Measurements from ENCODE around the gene SBF2.
A peak's percentile ranks its signal among the peaks of the same experiment; 100 is the strongest.
"Not testable (repeated sequence)": the region's sequence is repeated elsewhere in the genome, so short reads cannot be mapped to it uniquely, and the experiment has no call there.

The SBF2 gene

DNA sequence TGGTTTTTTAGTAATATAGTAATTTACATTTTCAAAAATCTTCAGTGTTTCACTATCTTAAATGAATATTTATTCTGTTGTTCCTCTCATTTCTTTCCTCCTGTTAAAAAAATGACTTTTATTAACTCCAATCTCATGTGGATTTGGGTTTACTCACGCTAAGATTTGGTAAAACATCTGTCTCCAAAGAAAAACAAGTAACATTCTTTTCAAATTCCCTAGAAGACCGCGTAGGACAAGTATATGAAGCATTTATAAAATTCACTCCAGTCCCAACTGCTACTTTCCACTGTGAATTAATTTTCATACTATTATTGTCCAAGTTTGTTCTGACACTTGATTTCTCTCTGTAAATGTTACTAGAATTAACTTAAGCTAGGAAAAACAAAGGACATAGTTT is 26.2 kb downstream of the SBF2 start:
- DNase-seq (ENCODE audit: low read depth, low spot score): no peak

DNA sequence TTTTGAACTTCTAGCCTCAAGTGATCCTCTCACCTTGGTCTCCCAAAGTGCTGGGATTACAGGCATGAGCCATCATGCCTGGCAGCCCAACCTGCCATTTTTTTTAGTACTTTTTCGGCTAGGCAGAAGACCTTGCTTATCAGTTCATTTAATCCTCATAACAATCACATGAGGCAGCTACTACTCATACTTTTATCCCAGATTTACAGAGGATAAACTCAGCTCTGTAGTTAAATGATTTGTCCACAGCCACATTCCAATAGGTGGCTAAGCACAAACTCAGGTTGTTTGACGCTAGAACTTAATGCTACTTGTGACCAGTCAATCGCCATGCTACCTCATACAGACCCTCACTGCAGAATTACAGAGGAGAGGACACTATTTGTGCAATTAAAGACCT is 28.1 kb downstream of the SBF2 start:
- DNase-seq (ENCODE audit: low read depth, low spot score): no peak

DNA sequence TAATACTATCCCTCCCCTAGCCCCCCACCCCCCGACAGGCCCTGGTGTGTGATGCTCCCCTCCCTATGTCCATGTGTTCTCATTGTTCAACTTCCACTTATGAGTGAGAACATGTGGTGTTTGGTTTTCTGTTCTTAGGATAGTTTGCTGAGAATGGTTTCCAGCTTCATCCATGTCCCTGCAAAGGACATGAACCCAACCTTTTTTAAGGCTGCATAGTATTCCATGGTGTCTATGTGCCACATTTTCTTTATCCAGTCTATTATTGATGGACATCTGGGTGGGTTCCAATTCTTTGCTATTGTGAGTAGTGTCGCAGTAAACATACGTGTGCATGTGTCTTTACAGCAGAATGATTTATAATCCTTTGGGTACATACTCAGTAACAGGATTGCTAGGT is 29.3 kb downstream of the SBF2 start:
- not testable (repeated sequence) for DNase-seq (ENCODE audit: low read depth, low spot score)

DNA sequence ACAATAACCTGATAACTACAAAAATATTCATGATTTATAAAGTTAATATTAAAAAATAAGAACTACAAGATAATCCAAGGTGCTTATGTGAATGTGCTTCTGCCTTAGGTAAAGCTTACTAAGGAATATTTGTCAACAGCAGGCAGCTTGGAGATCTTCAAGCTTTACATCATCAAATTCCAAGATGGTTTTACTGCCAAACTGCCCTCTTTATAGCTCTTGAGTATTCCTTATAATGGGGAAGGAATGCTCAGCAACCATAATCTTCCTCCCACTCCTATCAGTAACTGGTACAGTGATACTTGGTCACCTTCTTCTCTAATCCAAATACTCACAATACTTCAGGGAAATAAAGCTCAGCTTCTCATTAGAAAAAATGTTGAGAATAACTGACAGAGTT is 30.1 kb downstream of the SBF2 start:
- DNase-seq (ENCODE audit: low read depth, low spot score): no peak

DNA sequence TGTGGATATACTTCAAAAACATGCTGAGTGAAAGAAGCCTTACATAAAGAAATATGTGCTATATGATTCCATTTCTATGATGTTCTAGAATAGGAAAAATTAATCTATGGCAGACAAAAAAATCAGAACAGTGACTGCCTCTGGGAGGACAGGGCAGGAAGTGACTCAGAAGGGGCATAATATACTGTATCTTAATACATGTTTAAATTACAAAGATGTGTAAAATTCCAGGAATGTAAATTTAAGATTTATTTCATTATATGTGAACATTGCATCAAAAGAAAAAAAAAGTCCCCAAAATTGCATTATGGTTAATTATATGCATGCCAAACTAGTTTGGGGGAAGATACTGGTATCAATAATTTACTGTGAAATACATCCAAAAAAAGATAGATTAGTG is 32.2 kb downstream of the SBF2 start:
- no peak for DNase-seq (ENCODE audit: low read depth, low spot score)

DNA sequence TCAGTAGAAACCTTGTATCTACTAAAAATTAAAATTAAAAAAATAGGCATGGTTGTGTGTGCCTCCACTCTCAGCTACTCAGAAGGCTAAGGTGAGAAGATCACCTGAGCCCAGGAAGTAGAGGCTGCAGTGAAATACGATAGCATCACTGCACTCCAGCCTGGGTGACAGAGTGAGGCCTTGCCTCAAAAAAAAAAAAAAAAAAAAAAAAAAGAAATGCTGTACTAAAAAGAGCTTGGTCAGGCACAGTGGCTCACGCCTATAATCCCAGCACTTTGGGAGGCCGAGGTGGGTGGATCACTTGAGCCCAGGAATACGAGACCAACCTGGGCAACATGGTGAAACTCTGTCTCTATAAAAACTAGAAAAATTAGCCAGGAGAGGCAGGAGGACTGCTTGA is 36.5 kb downstream of the SBF2 start:
- DNase-seq (ENCODE audit: low read depth, low spot score): no peak

DNA sequence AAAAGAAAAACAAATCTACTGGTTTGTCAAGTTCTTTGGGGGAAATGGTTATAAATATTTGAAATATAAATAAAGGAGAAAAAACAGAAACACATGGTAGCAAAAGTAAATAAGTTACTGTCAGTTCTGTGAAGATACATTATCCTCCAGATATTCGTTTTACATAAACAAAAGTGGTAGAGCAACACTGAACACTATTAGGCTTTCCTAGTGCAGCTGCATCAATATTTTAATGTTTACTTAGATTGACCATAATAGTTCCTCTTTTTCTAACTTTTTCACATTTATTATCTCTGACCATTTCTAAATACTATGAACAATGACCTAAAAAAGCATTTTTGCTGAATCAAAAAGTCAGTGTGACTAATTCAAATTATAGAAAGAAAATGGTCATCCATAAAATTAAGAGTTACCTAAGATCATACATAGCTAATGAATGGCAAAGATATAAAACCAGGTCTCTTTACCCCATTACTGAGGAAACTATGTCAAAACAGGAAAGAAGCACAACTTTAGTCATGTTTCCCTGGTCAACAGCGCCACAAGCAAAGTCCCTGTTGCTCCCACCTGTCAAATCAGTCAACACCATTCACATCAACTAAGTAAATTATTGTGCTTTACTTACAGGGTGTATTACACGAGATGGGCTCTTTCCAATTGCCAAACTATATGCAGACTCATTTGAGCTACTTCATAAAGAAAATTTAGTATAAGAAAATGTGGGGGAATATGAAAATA is 38.5 kb downstream of the SBF2 start:
- no peak for DNase-seq (ENCODE audit: low read depth, low spot score)

DNA sequence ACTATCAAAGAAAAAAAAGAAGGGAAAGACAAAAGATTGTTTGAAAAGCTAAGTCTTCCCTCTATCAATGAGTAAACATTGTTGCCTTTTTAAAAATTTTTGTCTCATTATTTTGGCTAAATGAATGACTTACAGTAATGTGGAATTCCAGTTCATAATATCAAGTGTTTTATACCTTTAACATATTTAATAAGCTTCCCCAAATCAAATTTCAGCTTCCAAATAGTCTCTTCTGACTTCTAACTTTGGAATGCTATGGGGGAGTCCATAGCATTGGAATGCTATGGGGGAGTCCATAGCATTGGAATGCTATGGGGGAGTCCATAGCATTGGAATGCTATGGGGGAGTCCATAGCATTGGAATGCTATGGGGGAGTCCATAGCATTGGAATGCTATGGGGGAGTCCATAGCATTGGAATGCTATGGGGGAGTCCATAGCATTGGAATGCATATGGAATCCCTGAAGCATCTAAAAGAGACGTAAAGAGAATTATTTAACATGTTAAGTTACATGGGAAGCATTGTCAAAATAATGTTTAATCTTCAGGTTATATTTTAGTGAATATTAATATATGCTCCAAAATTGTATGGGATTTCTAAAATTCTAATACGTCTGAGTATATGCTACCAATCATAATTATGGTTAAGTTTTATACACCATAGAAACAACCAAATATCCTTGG is 44.4 kb downstream of the SBF2 start:
- DNase-seq (ENCODE audit: low read depth, low spot score): not testable (repeated sequence)

DNA sequence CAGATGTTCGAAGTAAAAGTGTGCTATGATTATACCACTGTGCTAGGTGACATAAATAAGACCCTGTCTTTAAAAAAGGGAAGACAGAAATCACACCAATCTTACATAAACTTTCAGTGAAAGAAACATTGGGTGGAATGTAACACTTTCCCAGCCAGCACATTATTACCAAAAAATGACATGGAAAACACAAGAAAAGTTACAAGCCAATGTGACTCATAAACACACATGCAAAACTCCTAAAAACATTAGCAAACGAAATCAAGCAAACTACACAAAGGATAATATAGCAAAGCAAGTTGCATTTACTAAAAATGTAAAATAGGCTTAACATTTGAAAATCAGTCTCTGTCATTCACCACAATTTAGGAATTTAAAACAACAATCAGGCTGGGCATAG is 47.0 kb downstream of the SBF2 start:
- DNase-seq (ENCODE audit: low read depth, low spot score): no peak

DNA sequence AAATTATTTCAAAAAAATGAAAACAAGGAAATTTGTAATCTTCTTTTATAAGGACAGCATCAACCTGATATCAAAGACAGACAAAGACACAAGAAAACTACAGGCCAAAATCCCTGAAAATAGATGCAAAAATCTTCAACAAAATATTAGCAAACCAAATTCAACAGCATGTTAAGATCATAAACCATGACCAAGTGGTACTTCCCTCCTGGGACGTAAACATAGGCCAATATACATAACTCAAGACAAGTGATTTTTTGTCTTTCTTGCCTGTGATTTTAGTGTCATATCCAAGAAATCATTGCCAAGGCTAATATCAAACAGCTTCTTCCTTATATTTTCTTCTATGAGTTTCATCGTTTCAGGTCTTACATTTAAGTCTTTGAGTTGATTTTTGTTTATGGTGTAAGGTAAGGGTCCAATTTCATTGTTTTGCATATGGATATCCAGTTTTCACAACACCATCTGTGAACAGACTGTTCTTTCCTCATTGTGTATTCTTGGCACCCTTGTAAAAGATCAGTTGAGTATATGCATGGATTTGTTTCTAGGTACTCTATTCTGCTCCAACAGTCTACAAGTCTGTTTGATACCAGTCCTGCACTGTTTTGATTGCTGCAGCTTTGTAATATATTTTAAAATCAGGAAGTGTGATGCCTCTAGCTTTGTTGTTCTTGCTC is 50.0 kb downstream of the SBF2 start:
- DNase-seq (ENCODE audit: low read depth, low spot score): no peak

DNA sequence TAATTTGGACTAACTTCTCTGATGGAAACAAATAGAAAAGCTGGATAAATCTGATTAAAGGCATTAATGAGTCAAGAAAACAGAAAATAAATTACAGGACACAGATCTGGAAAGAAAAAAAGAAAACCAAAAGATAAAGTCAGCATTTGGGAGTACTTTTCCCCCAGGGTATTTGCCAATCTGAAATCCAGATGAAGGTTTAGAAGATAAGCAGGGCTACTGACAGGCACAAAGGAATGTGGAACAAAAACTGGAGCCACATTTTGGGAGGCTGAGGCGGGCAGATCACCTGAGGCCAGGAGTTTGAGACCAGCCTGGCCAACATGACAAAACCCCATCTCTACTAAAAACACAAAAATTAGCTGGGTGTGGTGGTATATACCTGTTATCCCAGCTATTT is 57.2 kb downstream of the SBF2 start:
- peak; percentile 45 for DNase-seq (ENCODE audit: low read depth, low spot score)

DNA sequence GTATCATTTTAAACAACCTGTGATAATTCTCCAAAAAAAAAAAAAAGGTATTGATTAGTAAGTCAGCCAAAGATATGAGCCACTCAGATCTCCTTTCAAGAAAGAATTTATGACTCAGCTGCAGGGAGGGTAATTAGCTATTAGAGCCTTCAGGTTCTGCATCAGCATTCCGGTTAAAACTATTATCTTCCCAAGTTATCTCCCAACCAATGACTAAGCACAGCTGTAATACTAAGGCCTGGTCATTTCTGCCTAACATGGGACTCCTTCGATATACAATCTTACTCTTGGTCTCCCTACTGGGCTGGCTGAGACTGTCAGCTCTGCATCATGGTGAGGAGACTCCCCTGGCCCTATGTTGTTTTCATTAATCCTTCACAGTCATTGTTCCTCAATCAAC is 60.4 kb downstream of the SBF2 start:
- peak; percentile 22 for DNase-seq (ENCODE audit: low read depth, low spot score)

DNA sequence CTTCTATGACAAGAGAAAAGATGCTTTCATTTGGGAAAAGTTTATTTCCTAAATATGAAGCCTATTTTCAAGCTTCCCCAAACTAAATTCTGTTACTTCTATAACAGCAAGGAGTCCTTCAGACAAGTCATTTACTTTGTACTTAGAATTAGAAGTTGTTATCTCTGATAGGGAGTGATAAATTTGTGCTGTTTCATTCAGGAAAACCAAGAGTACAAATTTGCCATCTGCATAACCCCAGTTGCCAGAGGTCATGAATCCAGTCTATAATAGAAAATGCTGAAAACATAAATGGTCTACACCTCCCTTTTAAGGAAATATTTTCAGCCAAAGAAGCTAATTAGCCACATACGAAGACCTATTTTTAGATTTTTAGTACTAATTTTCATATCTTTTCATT is 61.3 kb downstream of the SBF2 start:
- DNase-seq (ENCODE audit: low read depth, low spot score): no peak

DNA sequence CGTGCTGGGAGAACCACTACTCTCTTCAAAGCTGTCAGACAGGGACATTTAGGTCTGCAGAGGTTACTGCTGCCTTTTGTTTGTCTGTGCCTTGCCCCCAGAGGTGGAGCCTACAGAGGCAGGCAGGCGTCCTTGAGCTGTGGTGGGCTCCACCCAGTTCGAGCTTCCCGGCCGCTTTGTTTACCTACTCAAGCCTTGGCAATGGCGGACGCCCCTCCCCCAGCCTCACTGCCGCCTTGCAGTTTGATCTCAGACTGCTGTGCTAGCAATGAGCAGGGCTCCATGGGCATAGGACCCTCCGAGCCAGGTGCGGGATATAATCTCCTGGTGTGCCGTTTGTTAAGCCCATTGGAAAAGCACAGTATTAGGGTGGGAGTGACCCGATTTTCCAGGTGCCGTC is 62.2 kb downstream of the SBF2 start:
- DNase-seq (ENCODE audit: low read depth, low spot score): not testable (repeated sequence)

DNA sequence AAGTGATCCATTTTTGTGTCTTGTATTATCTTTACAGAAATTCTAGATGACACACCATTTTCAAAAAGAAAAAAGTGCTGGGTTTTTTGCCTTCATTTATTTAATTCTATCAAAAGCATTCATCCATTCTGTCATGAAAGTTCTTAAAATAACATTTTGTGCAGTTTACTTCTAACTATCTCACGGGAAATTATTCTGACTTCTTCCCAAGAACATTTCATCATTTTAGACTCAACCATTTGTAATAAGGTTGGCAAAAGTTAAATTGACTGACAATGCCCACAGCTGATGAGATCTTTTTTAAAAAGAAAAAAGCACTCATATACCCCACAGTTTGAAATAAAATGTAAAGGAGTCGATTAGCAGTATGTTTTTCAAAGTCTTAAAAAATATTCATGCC is 68.5 kb downstream of the SBF2 start:
- no peak for DNase-seq (ENCODE audit: low read depth, low spot score)

DNA sequence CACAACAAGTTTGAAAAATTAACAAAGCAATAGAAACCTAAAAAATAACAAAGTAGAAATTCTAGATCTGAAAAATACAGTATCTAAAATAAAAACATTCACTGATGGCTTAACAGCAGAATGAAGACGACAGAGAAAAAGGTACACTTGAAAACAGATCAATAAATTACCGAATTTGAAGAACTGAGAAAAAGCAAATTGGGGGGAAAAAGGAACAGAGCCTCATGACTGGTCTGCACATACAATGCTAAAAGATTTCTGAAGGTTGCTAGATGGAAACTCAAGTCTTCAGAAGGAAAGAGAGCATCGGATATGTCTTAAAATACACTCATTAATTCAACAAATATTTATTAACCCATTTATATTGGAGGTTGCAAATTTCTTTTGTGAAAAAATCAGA is 71.6 kb downstream of the SBF2 start:
- no peak for DNase-seq (ENCODE audit: low read depth, low spot score)

DNA sequence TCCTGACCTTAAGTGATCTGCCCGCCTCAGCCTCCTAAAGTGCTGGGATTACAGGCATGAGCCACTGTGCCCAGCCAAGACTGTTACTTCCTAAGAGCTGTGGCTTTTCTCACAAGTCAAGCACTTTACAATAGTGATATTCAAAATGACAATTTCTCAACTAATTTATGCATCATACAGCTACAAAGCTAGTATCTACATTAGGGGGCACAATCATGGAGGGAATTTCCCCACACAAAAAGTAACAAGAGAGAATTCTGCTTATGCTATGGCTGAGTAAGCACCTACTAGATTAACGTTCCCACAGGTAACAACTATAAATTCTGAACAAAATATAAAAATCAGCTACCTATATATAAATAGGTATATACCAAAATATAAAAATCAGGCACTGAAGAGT is 72.7 kb downstream of the SBF2 start:
- DNase-seq (ENCODE audit: low read depth, low spot score): no peak

DNA sequence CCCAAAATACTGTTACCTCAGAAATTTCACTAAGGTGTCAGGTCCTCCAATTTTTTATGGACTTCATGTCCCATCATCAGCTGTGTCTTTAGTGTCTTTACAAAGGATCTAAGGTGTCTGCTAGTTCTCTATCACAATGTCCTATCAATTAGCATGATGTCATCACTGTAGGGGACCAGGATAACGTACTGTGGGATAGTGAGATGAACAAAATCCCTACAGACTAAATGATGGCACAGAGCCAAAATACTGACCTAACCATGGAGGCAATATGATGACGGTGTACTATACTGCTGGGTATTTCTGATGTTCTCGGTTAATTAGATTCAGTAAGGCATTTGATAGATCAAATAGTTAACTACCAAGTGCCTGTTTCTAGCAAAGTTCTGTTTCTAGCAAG is 82.5 kb downstream of the SBF2 start:
- DNase-seq (ENCODE audit: low read depth, low spot score): no peak

DNA sequence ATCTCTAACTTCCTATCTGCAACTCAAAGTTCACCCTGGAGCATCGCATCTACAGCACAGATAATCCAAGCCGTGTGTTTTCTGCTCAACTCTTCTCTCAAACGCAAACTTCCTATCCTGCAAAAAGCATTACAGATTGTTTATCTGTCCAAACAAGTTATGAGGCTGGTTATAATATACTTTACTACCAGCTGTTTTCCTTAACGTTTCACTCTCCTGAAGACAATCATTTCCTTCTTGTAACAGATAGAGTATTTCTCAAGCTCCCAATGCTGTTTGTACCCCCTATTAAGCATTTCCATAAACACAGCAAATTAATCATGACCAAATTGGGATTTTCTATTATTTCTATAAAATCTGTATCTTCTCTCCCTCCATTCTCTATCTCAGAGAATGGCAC is 84.7 kb downstream of the SBF2 start:
- DNase-seq (ENCODE audit: low read depth, low spot score): no peak

DNA sequence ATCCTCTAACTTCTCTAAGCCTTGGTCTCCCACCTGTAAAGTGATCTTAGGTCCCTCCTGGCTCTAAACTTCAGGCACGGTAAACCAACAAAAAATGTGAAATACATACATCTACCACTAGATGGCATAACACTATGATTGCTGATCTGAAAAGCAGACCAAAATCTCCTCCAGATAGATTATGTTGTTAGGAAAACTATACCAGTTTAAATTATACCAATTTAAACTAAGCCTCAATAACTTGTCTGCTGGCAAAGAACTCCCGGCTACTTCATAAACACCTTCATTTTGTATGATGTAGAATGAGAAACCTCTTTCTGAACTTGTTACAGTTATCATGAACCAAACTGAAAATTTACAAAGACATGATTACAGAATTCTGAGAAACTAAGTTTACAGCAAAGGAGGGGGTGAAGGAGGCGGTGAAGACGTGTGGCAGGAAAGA is 85.9 kb downstream of the SBF2 start:
- DNase-seq (ENCODE audit: low read depth, low spot score): peak; percentile 30

DNA sequence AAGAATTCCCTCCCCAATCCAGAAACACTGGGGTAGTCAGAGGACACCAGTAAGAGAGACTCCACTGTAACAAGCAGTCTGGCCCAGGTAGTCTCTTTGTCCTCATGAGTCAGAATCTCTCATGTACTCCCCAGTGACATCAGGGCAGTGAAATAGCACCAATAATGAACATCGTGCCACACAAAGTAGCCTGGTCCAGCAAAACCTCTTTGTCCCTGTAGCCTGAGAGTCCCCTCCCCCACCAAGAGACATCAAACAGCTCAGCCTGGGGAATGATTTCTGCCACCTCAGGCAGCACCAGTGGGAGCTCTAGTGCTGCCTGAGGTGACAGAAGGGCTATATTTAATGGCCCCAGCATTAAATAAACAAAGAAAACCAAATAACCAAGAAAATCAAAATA is 88.1 kb downstream of the SBF2 start:
- peak; percentile 60 for DNase-seq (ENCODE audit: low read depth, low spot score)

DNA sequence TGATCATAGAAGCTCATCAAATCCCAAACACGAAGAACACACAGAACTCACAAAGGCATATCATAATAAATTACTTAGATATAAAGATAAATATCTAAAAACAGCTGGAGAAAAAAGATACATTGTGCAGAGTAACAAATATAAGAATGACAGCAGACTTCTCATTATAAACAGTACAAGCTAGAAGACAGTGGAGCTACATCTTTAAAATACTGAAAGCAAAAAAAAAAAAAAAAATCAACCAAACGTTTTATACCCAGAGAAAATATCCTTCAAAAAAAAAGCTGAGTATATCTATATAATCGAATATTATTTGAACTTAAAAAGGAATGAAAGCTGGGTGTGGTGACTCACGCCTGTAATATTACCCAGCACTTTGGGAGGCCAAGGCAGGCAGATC is 90.0 kb downstream of the SBF2 start:
- DNase-seq (ENCODE audit: low read depth, low spot score): no peak

DNA sequence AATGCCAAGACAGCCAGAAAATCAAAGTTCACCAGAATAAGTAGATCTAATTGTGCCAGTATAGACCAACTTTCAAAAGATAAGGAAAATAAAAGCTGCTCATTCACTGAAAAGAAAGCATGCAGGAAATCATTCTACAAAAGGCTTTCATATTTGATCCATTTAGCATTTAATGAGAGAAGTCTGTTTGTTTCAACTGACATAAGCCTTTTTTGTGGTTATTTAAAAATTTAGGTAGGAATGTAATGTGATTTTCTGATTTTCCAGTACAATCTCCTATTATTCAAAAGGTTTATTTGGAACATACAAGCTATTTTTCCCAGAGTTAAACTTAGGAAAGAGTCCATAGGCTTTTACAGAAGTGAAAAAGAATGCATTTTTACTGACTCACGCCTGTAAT is 92.7 kb downstream of the SBF2 start:
- DNase-seq (ENCODE audit: low read depth, low spot score): no peak

Data from ELF-1 (cell line).